Activated CD8-positive, alpha-beta T cell treated with anti-CD3 and anti-CD28 coated beads for 36 hours (primary cell): ENCODE data around the gene MYG1. TPM values are rescaled to one million over a fixed set of nuclear protein-coding genes. Genes with fewer than 3 reads are reported as not detected.

Source experiments
- ATAC-seq: fragments of 200-7000 bp; cut with Tn5 transposase; one replicate; pipeline ENCODE4 v1.10.0; 2021; ENCODE audit warnings: mild to moderate bottlenecking, moderate library complexity
- CTCF ChIA-PET: fragments of 350-600 bp; sonication (Branson Sonifier 250); formaldehyde crosslinking; loops from one replicate; lab custom pipeline; 2021; ENCODE audit warnings: antibody characterized with exemption; lab: Charles Lee
- POLR2A ChIA-PET: fragments of 350-600 bp; sonication (Branson Sonifier 250); formaldehyde crosslinking; loops from one replicate; lab custom pipeline; 2021; ENCODE audit warnings: antibody characterized with exemption; lab: Charles Lee
- DNase-seq: peaks from one replicate; pipeline ENCODE4 v3.0.0-alpha.2; 2020
- H3K27ac Mint-ChIP-seq: one replicate; pipeline ENCODE4 v1.8.0; 2021; ENCODE audit warnings: mild to moderate bottlenecking, mixed read lengths
- H3K27me3 Mint-ChIP-seq: one replicate; pipeline ENCODE4 v1.8.0; 2021; ENCODE audit warnings: mixed read lengths
- H3K36me3 Mint-ChIP-seq: one replicate; pipeline ENCODE4 v1.8.0; 2021; ENCODE audit warnings: low read depth, mixed read lengths
- H3K4me1 Mint-ChIP-seq: one replicate; pipeline ENCODE4 v1.8.0; 2021; ENCODE audit warnings: low read depth, mixed read lengths
- H3K4me3 Mint-ChIP-seq: one replicate; pipeline ENCODE4 v1.8.0; 2021; ENCODE audit warnings: mild to moderate bottlenecking, moderate library complexity, mixed read lengths
- H3K9me3 Mint-ChIP-seq: one replicate; pipeline ENCODE4 v1.8.0; 2021; ENCODE audit warnings: mixed read lengths
- CTCF ChIP-seq: fragments of 200-600 bp; IDR thresholded peaks from one replicate; pipeline ENCODE4 v1.8.0; 2022; ENCODE audit warnings: antibody characterized with exemption, mild to moderate bottlenecking
- intact Hi-C: fragments of 100-400 bp; cut with micrococcal nuclease; formaldehyde crosslinking; loops from one replicate; pipeline ENCODE4 v1.10.0; 2022
- total RNA-seq, 2 experiments: library from RNA; stranded (reverse); gene quantifications; one replicate each; pipeline ENCODE4 v1.2.3, GENCODE V29; 2021

Gene MYG1
- total RNA-seq, 2 experiments from 2014 or later: 69.5 to 70.9 TPM

DNA sequence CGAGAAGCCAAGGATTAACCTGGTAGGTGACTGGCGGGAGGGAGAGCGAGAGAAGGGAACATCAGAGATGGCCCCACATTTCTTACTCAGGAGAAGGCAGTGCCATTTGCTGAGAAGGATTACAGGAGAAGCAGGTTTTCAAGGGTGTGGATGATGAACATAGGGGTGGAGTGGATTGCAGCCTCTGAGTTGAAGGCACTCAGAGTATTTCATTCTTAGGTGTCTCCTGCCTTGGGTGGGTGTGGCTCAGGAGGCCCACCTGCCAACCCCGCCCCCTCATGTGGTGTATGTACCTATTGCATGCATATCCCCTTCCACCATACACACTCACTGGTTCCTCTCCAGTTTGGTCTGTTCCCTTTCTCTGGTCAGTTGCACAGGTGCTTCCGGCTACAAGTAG is 25.1 kb upstream of the MYG1 start:
- no peak overlapping the region for H3K27ac Mint-ChIP-seq
- peaks cover 72% of the 10 kb centered on the region for H3K36me3 Mint-ChIP-seq
- H3K4me1 Mint-ChIP-seq: peaks cover 21% of the 10 kb centered on the region
- H3K9me3 Mint-ChIP-seq: no peaks in the 10 kb centered on the region
- H3K27me3 Mint-ChIP-seq: no peaks in the 10 kb centered on the region
- no peak for TF ChIP-seq CTCF
- no peak overlapping the region for H3K4me3 Mint-ChIP-seq
- ATAC-seq (no peak), DNase-seq (no peak)
- POLR2A ChIA-PET: no interaction called here
- CTCF ChIA-PET: no interaction called here
- intact Hi-C loops: no loop called here

DNA sequence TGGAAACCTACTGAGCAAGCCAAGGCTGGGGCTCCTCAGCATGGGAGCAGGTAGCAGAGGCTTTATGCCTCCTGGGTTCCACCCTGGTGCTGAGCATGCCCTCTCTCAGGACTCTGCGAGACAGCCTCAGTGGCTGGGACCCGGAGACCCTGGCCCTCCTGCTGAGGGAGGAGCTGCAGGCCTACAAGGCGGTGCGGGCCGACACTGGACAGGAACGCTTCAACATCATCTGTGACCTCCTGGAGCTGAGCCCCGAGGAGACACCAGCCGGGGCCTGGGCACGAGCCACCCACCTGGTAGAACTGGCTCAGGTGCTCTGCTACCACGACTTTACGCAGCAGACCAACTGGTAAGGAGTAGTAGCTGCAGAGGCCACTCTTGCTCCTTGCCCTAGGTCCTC is 23.0 kb upstream of the MYG1 start:
- ChIA-PET CTCF (interaction anchor here (1.1 kb wide), 1 partner anchor 65 kb away, joined by 3 read pairs; no protein-coding TSS in a partner anchor), POLR2A (interaction anchor here (1.3 to 4.9 kb wide), 2 partner anchors 8 to 63 kb away, joined by 4 to 25 read pairs; partner anchors contain the start of gene ESPL1)
- no peak overlapping the region for H3K27ac Mint-ChIP-seq
- DNase-seq: no peak
- intact Hi-C loops: no loop called here
- ATAC-seq: no peak
- H3K36me3 Mint-ChIP-seq: peaks cover 66% of the 10 kb centered on the region
- no peak overlapping the region for H3K4me3 Mint-ChIP-seq
- H3K4me1 Mint-ChIP-seq: peaks cover 5% of the 10 kb centered on the region
- H3K9me3 Mint-ChIP-seq: no peaks in the 10 kb centered on the region
- TF ChIP-seq CTCF: no peak
- no peaks in the 10 kb centered on the region for H3K27me3 Mint-ChIP-seq

GRCh38 chr12:53277981-53278380 is 21.5 kb upstream of the MYG1 start:
- CTCF ChIA-PET: interaction anchor here (0.8 to 3.0 kb wide), 8 partner anchors 9 to 212 kb away, joined by 3 to 13 read pairs (median 4); no protein-coding TSS in a partner anchor
- intact Hi-C loops: no loop called here
- no peak for ATAC-seq
- Mint-ChIP-seq H3K4me1 (peaks cover 2% of the 10 kb centered on the region), H3K4me3 (no peak overlapping the region), H3K27me3 (no peaks in the 10 kb centered on the region), H3K36me3 (peaks cover 68% of the 10 kb centered on the region), H3K27ac (no peak overlapping the region), H3K9me3 (no peaks in the 10 kb centered on the region)
- POLR2A ChIA-PET: interaction anchor here (0.7 to 4.9 kb wide), 5 partner anchors 9 to 267 kb away, joined by 3 to 25 read pairs (median 5); partner anchors contain the start of genes ESPL1 and MYG1
- TF ChIP-seq CTCF: no peak
- DNase-seq: no peak

DNA sequence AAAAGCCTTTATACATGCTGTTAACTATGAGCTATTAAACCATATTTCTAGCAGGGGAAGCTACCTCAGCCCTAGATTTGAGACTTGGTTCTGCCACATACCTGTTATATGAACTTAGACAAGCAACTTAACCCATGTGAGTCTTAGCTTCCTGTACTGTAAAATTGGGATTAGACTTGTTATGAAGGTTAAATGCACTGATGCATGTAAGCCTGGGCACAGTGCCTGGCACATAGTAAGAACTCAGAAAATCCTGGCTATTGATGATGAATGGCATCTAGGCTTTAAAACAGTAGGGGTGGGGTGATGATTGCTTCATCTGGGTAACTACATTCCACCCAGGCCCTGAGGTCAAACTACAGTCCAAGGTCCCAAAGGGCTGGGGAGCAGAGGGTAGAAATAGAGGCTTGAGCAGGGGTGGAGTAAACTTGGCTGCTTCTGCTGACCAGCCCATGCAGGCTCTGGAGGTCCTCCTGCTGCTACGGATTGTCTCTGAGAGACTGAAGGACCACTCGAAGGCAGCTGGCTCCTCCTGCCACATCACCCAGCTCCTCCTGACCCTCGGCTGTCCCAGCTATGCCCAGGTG is 20.1 kb upstream of the MYG1 start:
- Mint-ChIP-seq H3K9me3 (no peaks in the 10 kb centered on the region), H3K27ac (no peak overlapping the region), H3K36me3 (peaks cover 74% of the 10 kb centered on the region), H3K4me3 (no peak overlapping the region), H3K27me3 (no peaks in the 10 kb centered on the region), H3K4me1 (peaks cover 2% of the 10 kb centered on the region)
- DNase-seq (no peak), ATAC-seq (no peak)
- ChIA-PET POLR2A (interaction anchor here (1.1 to 4.9 kb wide), 4 partner anchors 10 to 63 kb away, joined by 3 to 25 read pairs (median 12); partner anchors contain the start of gene ESPL1), CTCF (interaction anchor here (1.0 to 3.0 kb wide), 4 partner anchors 11 to 214 kb away, joined by 3 to 13 read pairs (median 4); partner anchors contain the start of genes AAAS and ESPL1)
- no peak for TF ChIP-seq CTCF
- intact Hi-C loops: no loop called here

GRCh38 chr12:53279888-53280498 is 19.5 kb upstream of the MYG1 start:
- POLR2A ChIA-PET: interaction anchor here (0.6 to 4.9 kb wide), 6 partner anchors 10 to 996 kb away, joined by 3 to 25 read pairs (median 4); partner anchors contain the start of gene ESPL1
- ATAC-seq: no peak
- Mint-ChIP-seq H3K4me3 (no peak overlapping the region), H3K4me1 (no peaks in the 10 kb centered on the region), H3K27ac (no peak overlapping the region), H3K27me3 (no peaks in the 10 kb centered on the region), H3K36me3 (peaks cover 68% of the 10 kb centered on the region), H3K9me3 (no peaks in the 10 kb centered on the region)
- no peak for TF ChIP-seq CTCF
- intact Hi-C loops: no loop called here
- CTCF ChIA-PET: interaction anchor here (1.1 to 3.0 kb wide), 3 partner anchors 12 to 214 kb away, joined by 3 to 13 read pairs (median 5); partner anchors contain the start of gene ESPL1
- DNase-seq: no peak
